ELR (cell line): ENCODE measurements around the gene ZFP91.

Source experiments
- DNase-seq: peaks from one replicate; pipeline ENCODE4 v3.0.0-alpha.2; 2015; ENCODE audit warnings: low read depth

The ZFP91 gene

GRCh38 chr11:58582437-58582836 is 3.6 kb downstream of the ZFP91 start:
- DNase-seq, result no peak

DNA sequence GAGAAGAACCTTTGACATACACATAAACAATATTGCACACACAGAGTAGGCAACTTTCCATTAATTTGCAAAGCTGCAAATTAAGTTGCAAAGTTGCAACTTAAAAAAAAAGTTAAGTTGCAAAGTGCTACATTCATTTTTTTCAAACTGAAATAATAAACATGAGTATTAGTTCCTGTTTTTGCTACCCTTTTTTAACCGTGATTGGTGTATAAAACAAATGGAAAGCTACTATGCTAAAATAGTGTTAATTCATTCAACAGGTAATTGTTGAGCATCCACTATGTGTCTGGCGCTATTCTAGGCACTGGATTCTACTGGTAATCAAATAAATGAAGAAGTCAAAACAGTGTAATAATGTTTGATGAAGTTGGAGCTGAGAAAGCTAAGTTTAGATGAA is 8.1 kb downstream of the ZFP91 start:
- DNase-seq, result no peak

GRCh38 chr11:58591659-58592058 is 12.8 kb downstream of the ZFP91 start:
- no peak for DNase-seq

DNA sequence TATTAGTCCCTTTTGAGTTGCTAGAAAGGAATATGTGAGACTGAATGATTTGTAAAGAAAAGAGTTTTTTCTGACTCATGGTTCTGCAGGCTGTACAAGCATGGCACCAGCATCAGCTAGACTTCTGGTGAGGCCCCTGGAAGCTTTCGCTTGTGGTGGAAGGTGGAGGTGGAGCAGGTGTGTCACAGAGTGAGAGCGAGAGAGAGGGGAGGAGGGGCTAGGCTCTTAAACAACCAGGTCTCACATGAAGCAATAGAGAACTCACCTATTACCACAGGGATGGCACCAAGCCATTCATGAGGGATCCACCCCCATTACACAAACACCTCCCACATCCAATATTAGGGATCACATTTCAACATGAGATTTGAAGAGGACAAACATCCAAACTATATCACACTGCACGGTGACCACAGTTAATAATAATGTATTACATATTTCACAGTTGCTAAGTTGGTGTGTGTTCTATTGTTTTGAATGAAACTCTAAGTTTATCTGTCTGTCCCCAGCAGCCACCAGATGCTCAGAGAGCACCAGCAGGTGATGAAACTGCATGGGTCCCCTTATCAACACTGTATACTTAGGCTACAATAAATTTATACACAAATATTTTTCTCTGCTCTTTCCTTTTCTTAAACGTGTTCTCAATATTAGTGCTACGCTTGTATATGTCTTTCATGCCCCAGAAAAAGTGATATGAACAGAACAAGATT is 14.1 kb downstream of the ZFP91 start:
- DNase-seq, result no peak

DNA sequence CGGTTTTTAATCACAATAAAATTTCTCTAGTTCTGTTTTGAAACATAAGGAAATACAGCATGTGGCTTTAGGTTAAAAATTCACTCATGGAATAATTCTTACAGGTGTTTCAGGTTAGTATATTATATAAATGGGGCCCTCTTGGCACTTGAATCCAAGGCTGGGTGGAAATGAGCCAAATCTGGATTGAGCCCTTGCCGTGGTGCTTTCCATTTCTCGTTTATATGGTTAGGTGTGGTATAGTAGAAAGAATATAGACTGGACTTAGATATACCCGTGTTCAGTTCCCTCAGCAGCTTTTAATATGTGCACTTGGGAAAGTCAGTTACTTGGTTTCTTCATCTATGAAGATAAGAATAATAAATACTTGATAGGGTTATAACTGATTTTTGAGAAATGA is 16.0 kb downstream of the ZFP91 start:
- DNase-seq, result no peak

GRCh38 chr11:58596621-58597020 is 17.8 kb downstream of the ZFP91 start:
- no peak for DNase-seq

DNA sequence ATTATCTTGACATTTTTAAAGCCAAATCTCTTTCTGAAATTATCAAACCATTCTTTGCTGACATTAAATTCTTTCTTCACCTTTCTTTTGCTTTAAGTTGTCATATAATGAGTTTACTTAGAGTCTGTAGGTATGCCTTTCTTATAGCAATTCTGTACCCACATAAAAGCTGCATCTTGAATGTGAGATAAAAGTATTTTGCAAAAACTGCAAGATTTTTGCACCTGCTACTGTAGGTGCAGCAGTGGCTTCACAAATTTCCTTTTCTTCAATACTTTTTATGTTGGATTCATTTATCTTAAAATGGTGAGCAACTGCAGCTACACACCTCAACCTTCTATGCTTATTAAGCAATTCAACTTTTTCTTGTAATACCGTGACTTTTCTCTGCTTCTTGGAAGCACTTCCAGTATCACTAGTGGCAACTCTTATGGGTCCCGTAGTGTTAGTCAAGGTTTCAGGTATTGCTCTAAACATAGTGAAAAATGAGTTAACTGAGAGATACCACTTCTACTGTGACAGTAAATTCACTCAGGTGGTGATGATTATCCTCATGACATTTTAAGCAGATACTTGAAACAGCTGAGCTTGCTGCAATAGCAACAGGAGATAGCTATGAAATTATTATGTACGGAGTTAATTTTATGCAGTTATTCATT is 18.8 kb downstream of the ZFP91 start:
- DNase-seq, result no peak

DNA sequence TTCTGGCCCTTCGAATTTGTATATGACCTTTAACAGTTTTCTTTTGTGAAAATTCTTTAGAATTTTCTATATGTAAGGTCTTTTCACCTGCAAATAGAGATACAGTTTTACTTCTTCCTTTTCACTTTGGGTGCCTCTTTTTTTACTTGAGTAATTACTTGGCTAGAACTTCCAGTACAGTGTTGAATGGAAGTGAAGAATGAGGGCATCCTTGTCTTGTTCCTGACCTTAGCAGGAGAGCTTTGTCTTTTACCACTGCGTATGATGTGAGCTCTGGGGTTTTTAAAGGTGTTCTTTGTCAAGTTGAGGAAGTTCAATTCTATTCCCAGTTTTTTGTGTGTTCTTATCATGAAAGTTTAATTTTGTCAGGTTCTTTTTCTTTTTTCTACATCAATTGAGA is 21.6 kb downstream of the ZFP91 start:
- no peak for DNase-seq

- no peak for DNase-seq
Observed at GRCh38 chr11:58606930-58607714, 28.3 kb downstream of the ZFP91 start.

DNA sequence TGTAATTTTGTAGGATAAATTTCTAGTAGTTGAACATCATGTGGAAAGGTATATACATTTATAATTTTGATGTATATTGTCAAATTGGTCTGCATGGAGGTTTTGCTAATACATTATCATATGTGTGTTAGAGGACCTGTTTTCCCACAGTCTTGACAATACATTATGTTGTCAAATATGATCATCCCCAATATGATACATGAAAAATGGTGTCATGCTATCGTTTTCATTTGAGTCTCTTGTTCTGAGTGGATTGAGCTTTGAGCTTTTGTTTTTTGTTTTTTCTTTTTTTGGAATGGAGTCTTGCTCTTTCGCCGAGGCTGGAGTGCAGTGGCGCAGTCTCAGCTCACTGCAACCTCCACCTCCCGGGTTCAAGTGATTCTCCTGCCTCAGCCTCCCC is 29.5 kb downstream of the ZFP91 start:
- DNase-seq, result no peak

DNA sequence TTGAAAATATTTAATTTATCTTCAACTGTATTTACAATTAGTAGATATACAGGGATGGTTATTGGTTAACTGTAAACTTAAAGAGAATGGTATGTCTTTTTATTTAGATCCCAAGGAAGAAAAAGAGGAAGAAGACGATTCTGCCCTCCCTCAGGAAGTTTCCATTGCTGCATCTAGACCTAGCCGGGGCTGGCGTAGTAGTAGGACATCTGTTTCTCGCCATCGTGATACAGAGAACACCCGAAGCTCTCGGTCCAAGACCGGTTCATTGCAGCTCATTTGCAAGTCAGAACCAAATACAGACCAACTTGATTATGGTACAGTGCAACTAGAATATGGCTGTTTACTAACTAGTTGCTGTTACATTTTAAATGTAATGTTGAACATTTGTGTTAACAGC is 30.9 kb downstream of the ZFP91 start:
- no peak for DNase-seq

DNA sequence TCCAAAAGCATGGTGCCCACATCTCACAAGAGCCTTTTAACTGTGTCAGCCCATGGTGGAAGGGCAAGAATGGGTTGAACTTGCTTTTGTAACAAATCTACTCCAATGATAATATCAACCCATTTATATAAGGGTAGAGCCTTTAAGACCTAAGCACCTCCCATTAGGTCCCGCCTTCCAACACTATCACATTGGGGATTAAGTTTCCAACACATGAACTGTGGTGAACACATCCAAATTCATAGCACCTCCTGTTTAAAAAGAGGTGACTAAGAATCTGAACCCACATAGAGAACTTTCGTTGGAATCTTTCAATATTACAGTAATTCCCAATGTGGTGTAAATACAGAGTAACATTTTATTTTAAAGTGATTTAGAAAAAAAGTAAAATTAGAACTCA is 34.4 kb downstream of the ZFP91 start:
- no peak for DNase-seq

- no peak for DNase-seq
Observed at GRCh38 chr11:58615559-58615958, 36.7 kb downstream of the ZFP91 start.

DNA sequence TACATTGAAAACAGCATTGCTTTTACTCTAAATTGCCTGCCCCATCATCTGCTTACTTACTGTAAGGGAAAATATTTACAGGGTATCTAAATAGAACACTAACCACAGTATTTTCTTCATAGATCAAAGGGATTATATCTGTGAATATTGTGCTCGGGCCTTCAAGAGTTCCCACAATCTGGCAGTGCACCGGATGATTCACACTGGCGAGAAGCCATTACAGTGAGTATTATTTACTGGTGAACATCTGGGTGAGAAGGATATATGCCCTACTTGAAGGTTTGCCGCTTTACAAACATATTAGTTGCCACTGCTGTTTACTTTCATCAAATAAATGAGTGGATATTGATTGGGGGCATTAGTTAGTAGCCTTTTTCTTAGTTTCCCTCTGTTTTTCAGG is 37.7 kb downstream of the ZFP91 start:
- DNase-seq, result peak; percentile 92

DNA sequence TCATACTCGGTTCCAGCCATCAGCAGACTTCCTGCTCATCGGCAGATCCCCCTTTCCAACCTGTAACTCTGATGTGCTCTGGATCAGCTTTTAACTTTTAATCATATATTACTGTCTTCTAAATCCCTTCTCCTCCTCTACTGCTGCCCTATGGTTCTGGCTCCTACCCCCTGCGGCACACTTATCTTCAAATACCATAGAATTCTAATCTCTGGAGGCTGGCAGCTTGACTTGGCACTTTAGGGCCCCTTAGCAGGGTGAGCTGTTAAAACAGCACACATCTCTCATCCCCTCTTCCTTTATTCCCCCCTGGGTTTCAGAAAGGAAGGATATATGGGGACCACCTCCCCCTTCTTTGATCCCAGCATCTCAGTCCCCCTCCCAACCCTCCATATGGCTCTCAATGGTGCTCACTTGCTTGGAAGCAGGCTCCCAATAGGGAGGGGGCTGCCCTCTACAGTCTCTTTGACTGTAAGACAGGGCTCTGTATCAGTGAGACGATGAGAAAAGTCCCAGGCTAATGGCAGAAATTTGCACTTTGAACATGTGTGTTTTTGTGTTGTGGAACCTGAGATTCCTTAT is 39.2 kb downstream of the ZFP91 start:
- no peak for DNase-seq

DNA sequence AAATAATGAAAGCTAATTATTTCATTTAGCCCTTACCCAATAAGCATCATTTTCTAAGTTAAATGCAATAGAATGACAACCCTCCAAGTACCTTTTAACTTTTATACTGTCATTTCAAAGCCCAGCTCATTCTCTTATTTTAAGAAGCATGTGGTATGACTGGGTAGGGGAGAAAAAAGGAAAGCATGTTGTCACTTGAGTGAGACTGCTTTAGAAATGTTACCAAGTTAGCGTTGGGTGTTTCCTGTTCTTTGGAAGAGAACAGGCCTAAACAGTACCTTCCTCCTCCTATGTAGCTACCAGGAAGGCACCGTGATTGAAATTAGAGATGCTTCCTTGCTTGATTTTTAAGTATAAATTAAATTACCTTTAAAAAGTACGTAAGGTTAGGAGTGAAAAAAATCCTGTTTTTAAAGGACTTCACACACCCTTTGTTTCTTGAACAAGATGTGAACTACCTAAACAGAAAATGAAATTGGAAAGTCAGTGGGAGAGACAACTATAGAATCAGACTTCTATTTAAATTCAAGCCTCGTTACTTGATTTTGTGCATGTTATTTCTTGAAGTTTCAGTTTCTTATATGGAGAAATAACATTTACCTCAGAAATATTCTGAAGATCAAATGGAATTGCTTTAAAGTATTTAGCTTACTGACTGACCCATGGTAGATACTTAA is 42.9 kb downstream of the ZFP91 start:
- no peak for DNase-seq

DNA sequence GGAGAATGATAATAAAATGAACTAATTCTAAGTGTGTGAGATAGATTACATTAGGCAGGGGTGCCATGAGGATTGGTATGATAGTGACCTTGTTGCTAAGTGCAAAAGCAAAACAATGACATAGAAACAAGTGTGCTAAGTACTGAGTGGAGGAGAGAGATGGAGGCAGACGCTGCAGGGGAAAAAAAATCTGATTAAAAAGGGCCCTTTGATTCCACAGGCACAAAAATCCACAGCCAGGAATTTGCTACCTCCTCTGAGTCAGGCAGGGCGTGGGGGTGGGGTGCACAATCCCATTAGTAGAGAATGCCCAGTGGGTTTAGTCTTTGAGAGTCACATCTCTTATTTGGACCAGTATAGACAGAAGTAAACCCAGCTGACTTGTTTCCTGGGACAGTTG is 43.5 kb downstream of the ZFP91 start, which contains the start of gene CNTF:
TSS of gene CNTF (plus strand) at position 322 of the 400 bp plus-strand sequence. CDS start 88 bp downstream, outside the sequence.
- peak; percentile 17 for DNase-seq

DNA sequence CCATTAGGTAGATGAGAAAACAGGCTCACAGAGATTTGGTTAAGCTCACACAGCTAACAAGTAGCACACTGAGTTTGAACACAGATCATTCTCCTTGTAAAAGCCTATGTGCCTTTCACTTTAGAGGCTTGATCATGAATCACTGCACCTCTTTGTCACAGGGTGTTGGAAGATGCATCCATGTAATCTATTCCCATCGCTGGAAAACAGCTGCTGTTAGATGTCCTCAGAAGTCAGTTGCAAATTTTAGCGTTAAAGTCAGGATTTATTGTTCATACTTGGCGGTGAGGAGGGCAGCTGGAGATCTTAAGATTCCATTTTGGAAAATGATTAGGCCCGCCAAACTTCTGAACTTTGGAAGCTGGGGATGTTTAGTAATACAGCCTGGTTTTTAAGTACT is 46.2 kb downstream of the ZFP91 start:
- peak; percentile 22 for DNase-seq

DNA sequence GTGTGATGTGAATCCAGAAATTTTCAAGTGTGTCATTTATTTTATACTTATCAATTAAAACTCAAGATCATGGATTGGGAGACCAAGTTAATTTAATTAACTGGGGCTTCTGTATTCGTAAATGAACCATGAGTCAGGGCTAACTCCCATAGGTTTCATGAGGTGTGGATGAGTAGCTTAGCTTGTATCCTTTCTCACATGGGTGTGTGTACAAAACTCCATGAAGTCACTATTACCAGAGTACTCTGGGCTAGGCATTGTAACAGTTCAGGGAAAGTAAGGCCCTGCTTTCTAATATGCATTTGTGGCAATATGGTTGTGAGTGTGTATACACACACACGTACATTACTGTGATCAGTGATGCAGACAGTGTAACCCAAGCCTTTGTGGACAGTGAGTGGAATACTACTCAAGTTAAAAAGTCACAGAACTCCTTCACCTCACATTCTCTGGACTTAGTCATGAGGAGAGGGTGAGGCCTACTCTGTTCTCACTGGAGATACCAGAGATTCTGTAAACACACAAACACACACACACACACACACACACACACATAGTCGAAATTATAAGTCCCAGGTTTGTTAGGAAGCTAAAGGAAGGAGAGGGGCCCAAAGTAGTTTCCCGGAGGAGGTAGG is 47.1 kb downstream of the ZFP91 start:
- DNase-seq, result peak; percentile 66

- DNase-seq, result peak; percentile 10
Observed at GRCh38 chr11:58626934-58627483, 48.1 kb downstream of the ZFP91 start.

- peak; percentile 36 for DNase-seq
Observed at GRCh38 chr11:58628446-58628845, 49.6 kb downstream of the ZFP91 start.
